Erythroblast (primary cell): ENCODE measurements around the gene DPF3.

ENCODE experiments used
- GATA1 ChIP-seq: IDR thresholded peaks from 2 replicates; pipeline ENCODE4 v1.6.1; 2011; ENCODE audit warnings: low read depth, mild to moderate bottlenecking, control low read depth, low read length, moderate library complexity
- POLR2A ChIP-seq: IDR thresholded peaks from 2 replicates; pipeline ENCODE4 v1.6.1; 2011; ENCODE audit warnings: mild to moderate bottlenecking, low read length

DNA sequence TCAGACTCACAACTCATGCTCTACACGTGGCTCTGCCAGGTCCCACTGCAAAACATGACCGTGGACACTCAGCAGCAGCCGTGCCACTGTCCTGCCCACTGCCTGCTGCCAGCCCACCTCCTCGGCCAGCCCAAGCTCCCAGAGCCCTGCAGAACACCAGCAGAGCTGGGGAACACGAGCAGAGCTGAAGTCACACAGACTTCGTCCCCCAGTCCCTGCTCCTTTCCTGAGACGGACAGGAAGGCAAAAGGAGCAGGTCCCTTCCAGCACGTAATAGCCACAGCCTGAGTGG is 152.1 kb downstream of the DPF3 start:
- no peak for TF ChIP-seq POLR2A
- no peak for TF ChIP-seq GATA1
